ENCODE results near the gene MSL3.

MSL3 gene

DNA sequence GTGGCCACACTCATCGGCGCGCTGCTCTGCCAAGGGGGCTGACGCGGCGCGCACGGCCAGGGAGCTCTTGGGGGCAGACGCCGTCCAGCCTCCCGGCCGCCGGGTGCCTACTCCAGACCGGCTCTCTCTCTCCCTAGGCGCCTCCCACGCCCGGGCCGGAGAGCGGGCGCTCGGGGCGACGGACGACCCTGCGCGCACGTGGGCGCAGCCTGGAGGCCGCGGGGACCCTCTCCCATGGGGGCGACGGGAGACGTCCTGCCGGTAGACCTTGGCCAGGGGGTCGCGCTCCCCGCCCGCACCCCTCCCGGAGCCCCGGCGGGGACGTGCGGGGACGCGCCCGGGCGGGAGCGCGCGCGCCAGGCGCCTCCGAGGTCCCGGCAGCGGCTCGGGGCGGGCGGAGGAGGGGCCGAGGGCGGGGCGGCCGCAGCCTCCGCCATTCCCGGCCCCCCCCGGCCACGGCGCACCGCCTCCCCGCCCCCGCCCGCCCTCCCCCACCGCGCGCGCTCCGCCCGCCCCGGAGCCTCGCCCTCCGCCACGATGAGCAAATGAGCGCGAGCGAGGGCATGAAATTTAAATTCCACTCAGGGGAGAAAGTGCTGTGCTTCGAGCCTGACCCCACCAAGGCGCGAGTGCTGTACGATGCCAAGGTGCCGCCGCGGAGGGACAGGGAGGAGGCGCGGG is at the start of gene MSL3:
MSL3 (plus strand) TSS at position 519 of the 681 bp plus-strand sequence; CDS start at position 546, 27 bp downstream.
- H3K4me1 Mint-ChIP-seq (ENCODE audit: low read depth): peaks cover 21% of the 10 kb centered on the region
- H3K4me3 Mint-ChIP-seq: peak within 1 kb of the TSS; percentile 97
- H3K36me3 Mint-ChIP-seq: peaks cover 12% of the 10 kb centered on the region
- H3K27me3 Mint-ChIP-seq: no peaks in the 10 kb centered on the region
- peak within 1 kb of the TSS; percentile 99 for H3K27ac Mint-ChIP-seq
- no peaks in the 10 kb centered on the region for H3K9me3 Mint-ChIP-seq (ENCODE audit: low read depth)

- H3K36me3 Mint-ChIP-seq: no peaks in the 10 kb centered on the region
- H3K27me3 Mint-ChIP-seq: no peaks in the 10 kb centered on the region
- no peaks in the 10 kb centered on the region for H3K4me1 Mint-ChIP-seq (ENCODE audit: low read depth)
- no peak overlapping the region for H3K4me3 Mint-ChIP-seq
- H3K9me3 Mint-ChIP-seq (ENCODE audit: low read depth): no peaks in the 10 kb centered on the region
- H3K27ac Mint-ChIP-seq: no peak overlapping the region
Observed at GRCh38 chrX:11722304-11722703, 35.7 kb upstream of the MSL3 start.

DNA sequence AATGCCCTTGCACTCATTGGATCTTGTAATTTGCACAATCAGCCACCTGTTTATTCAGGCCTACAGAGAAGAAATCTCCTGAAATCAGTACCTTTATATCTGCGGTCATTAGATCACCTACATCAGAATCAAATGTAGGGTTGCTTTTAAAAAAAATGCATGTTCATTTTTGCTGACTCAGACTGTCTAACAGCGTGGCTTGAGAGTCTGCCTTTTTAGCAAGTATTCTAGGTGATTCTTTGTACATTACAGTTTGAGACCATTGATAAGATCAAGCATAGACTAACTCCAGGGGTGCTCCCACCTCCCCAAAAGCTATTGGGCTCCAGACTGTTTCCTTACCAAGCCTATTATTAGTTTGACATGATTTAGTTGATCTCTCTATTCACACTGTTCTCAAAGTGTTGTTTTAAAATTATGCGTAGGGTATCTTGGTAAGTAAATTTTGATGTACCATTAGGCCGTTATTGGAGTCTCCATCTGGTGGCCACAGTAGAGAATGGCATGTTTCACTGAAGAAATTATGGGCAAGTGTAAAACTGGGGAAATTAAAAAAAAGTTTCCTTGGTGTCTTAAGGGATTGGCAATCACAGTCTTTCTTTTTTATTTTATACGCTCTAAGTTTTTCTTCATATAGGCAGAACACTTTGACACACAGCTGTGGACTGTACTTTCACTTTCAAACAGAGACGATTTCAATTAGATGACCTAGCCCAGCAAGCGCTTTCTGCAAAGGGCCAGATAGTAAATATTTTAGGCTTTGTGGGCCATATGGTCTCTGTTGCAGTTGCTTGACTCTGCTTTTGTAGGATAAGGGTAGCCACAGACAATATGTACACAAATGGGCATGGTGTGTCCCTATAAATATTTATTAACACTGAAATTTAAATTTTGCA is 33.7 kb upstream of the MSL3 start:
- Mint-ChIP-seq H3K4me1 (ENCODE audit: low read depth) (no peaks in the 10 kb centered on the region), H3K27me3 (no peaks in the 10 kb centered on the region), H3K9me3 (ENCODE audit: low read depth) (no peaks in the 10 kb centered on the region), H3K36me3 (no peaks in the 10 kb centered on the region), H3K4me3 (no peak overlapping the region), H3K27ac (no peak overlapping the region)

- H3K4me1 Mint-ChIP-seq (ENCODE audit: low read depth): no peaks in the 10 kb centered on the region
- no peaks in the 10 kb centered on the region for H3K27me3 Mint-ChIP-seq
- no peak overlapping the region for H3K27ac Mint-ChIP-seq
- no peaks in the 10 kb centered on the region for H3K9me3 Mint-ChIP-seq (ENCODE audit: low read depth)
- H3K36me3 Mint-ChIP-seq: peaks cover 2% of the 10 kb centered on the region
- H3K4me3 Mint-ChIP-seq: no peak overlapping the region
Observed at GRCh38 chrX:11725631-11726442, 32.2 kb upstream of the MSL3 start.

GRCh38 chrX:11728556-11728955 is 29.5 kb upstream of the MSL3 start:
- H3K4me3 Mint-ChIP-seq: no peak overlapping the region
- no peaks in the 10 kb centered on the region for H3K27me3 Mint-ChIP-seq
- no peak overlapping the region for H3K27ac Mint-ChIP-seq
- H3K36me3 Mint-ChIP-seq: peaks cover 2% of the 10 kb centered on the region
- no peaks in the 10 kb centered on the region for H3K4me1 Mint-ChIP-seq (ENCODE audit: low read depth)
- no peaks in the 10 kb centered on the region for H3K9me3 Mint-ChIP-seq (ENCODE audit: low read depth)

- Mint-ChIP-seq H3K4me3 (no peak overlapping the region), H3K4me1 (ENCODE audit: low read depth) (no peaks in the 10 kb centered on the region), H3K27me3 (peaks cover 1% of the 10 kb centered on the region), H3K9me3 (ENCODE audit: low read depth) (no peaks in the 10 kb centered on the region), H3K27ac (no peak overlapping the region), H3K36me3 (peaks cover 2% of the 10 kb centered on the region)
Observed at GRCh38 chrX:11733614-11734013, 24.4 kb upstream of the MSL3 start.

- Mint-ChIP-seq H3K4me3 (no peak overlapping the region), H3K27me3 (peaks cover 4% of the 10 kb centered on the region), H3K9me3 (ENCODE audit: low read depth) (no peaks in the 10 kb centered on the region), H3K36me3 (no peaks in the 10 kb centered on the region), H3K4me1 (ENCODE audit: low read depth) (no peaks in the 10 kb centered on the region), H3K27ac (no peak overlapping the region)
Observed at GRCh38 chrX:11739776-11740175, 18.3 kb upstream of the MSL3 start.

GRCh38 chrX:11740794-11741193 is 17.2 kb upstream of the MSL3 start:
- H3K36me3 Mint-ChIP-seq: no peaks in the 10 kb centered on the region
- peaks cover 4% of the 10 kb centered on the region for H3K27me3 Mint-ChIP-seq
- no peaks in the 10 kb centered on the region for H3K9me3 Mint-ChIP-seq (ENCODE audit: low read depth)
- no peak overlapping the region for H3K4me3 Mint-ChIP-seq
- H3K4me1 Mint-ChIP-seq (ENCODE audit: low read depth): no peaks in the 10 kb centered on the region
- H3K27ac Mint-ChIP-seq: no peak overlapping the region

DNA sequence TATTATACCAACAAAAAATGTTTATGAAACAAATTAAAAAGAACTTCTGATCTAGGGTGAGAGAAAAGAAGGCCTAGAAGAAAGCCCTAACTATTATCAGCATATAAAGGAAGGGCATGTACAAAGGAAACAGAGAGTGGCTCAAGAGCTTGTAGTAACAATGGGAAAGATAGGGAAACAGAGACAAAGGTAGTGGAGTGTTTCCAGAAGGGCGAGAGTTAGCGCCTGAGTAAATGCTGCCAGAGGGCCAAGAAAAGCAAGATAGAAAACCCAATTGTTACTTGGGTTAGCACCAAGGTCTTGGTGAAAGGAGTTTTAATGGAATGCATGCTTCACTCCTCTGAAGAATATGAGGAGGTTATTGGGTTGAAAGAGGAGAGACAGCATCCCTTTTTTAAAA is 16.5 kb upstream of the MSL3 start:
- Mint-ChIP-seq H3K27me3 (peaks cover 4% of the 10 kb centered on the region), H3K4me3 (no peak overlapping the region), H3K36me3 (no peaks in the 10 kb centered on the region), H3K27ac (no peak overlapping the region), H3K9me3 (ENCODE audit: low read depth) (no peaks in the 10 kb centered on the region), H3K4me1 (ENCODE audit: low read depth) (no peaks in the 10 kb centered on the region)

DNA sequence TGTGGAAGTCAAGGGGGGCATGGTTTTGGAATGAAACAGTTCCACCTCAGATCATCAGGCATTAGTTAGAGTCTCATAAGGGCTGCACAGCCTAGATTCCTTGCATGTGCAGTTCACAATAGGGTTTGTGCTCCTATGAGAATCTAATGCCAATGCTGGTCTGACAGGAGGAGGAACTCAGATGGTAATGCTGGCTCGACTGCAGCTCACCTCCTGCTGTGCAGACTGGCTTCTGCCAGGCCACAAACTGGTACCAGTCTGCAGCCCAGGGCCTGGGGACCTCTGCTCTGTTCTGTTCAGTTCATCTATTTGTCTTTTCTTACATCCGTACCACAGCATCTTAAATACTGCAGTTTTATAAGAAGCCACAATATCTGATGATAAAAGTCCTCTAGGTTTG is 12.2 kb upstream of the MSL3 start:
- Mint-ChIP-seq H3K4me3 (no peak overlapping the region), H3K27me3 (peaks cover 3% of the 10 kb centered on the region), H3K27ac (no peak overlapping the region), H3K36me3 (no peaks in the 10 kb centered on the region), H3K9me3 (ENCODE audit: low read depth) (no peaks in the 10 kb centered on the region), H3K4me1 (ENCODE audit: low read depth) (no peaks in the 10 kb centered on the region)

- Mint-ChIP-seq H3K27me3 (no peaks in the 10 kb centered on the region), H3K27ac (no peak overlapping the region), H3K9me3 (ENCODE audit: low read depth) (no peaks in the 10 kb centered on the region), H3K4me1 (ENCODE audit: low read depth) (no peaks in the 10 kb centered on the region), H3K4me3 (no peak overlapping the region), H3K36me3 (no peaks in the 10 kb centered on the region)
Observed at GRCh38 chrX:11750046-11750445, 8.0 kb upstream of the MSL3 start.

DNA sequence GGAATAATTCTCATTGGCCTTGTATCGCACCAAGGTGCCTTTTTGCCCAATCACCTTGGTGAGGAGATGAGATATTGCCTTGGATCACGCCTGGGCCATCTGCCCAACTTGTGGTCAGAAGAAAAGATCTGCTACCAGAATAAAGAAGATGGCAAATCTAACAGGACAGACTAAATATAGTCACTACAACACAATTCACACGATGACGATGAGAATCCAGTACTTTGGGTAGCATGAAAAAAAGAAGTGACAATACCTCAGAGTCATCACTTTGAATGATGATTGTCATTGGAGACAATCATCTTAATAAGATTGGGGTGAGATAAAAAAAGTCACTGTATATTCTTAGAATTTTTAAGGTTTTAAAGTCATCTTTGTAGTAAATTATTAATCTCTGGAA is 7.3 kb upstream of the MSL3 start:
- H3K27ac Mint-ChIP-seq: no peak overlapping the region
- no peaks in the 10 kb centered on the region for H3K36me3 Mint-ChIP-seq
- no peak overlapping the region for H3K4me3 Mint-ChIP-seq
- H3K9me3 Mint-ChIP-seq (ENCODE audit: low read depth): no peaks in the 10 kb centered on the region
- H3K27me3 Mint-ChIP-seq: no peaks in the 10 kb centered on the region
- no peaks in the 10 kb centered on the region for H3K4me1 Mint-ChIP-seq (ENCODE audit: low read depth)

- no peaks in the 10 kb centered on the region for H3K36me3 Mint-ChIP-seq
Observed at GRCh38 chrX:11751261-11751660, 6.8 kb upstream of the MSL3 start.

GRCh38 chrX:11753668-11754067 is 4.4 kb upstream of the MSL3 start:
- Mint-ChIP-seq H3K9me3 (ENCODE audit: low read depth) (no peaks in the 10 kb centered on the region), H3K36me3 (no peaks in the 10 kb centered on the region), H3K4me1 (ENCODE audit: low read depth) (peaks cover 7% of the 10 kb centered on the region), H3K27ac (no peak overlapping the region), H3K27me3 (no peaks in the 10 kb centered on the region), H3K4me3 (no peak overlapping the region)

More at GRCh38 chrX:11751261-11751660, 6.8 kb upstream of the MSL3 start:
- no peak overlapping the region for H3K27ac Mint-ChIP-seq
- H3K4me3 Mint-ChIP-seq: no peak overlapping the region
- H3K27me3 Mint-ChIP-seq: no peaks in the 10 kb centered on the region
- no peaks in the 10 kb centered on the region for H3K4me1 Mint-ChIP-seq (ENCODE audit: low read depth)
- no peaks in the 10 kb centered on the region for H3K9me3 Mint-ChIP-seq (ENCODE audit: low read depth)
